ENCODE results near the gene ADRB2. TPM values are rescaled to one million over a fixed set of nuclear protein-coding genes. Genes with fewer than 3 reads are reported as not detected.

The ADRB2 gene
- polyA plus RNA-seq, 3 donors: 0.34 to 0.40 (median 0.35) TPM

Other genes with a start within 250 kb of the ADRB2 start
- under 1 TPM; 0.04 to 0.08 (median 0.06) TPM for gene HTR4, start 172.1 kb upstream of the ADRB2 start, polyA plus RNA-seq (ENCODE audit: insufficient read length in 3 of 3)
- under 1 TPM; 0.75 to 0.88 (median 0.80) TPM for gene SH3TC2, start 236.5 kb downstream of the ADRB2 start, polyA plus RNA-seq (ENCODE audit: insufficient read length in 3 of 3)